Measurements from ENCODE around the gene MYRF. TPM values are rescaled to one million over a fixed set of nuclear protein-coding genes. Genes with fewer than 3 reads are reported as not detected.

Gene MYRF
- total RNA-seq, 3 donors from 2014 or later: 7.8 to 15.6 (median 10.2) TPM

DNA sequence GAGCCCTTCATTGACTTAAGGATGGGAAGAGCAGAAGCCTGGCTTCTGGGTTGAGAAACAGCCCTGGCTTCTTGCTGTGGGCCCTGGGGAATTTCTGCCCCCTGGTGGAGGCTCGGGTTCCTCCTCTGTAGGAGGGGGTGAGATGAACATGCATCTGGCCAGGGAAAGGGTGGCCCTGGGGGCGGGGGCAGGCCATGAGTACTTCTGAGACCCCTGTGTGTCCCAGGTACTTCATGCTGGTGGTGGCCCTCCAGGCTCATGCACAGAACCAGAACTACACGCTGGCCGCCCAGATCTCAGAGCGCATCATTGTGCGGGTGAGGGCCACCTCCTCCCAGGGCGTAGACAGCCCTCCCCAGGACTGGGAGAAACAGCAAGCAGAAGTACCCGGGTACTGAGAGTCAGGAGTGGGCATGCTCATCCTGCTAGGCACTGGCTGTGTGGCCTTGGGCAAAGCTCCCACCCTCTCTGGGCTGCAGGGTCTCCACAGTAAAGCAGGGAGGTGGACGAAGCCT lies 24.2 kb downstream of the MYRF start:
- DNase-seq (peak; percentile 64 to 83 (median 77)), ATAC-seq (peak; percentile 67)
- Histone ChIP-seq H3K4me1 (ENCODE audit: low read depth) (no peaks in the 10 kb centered on the region), H3K4me3 (no peak overlapping the region), H3K9me3 (no peaks in the 10 kb centered on the region), H3K36me3 (ENCODE audit: low read depth) (no peaks in the 10 kb centered on the region)
- intact Hi-C loops (cut with DNase I, micrococcal nuclease): no loop called here
- TF ChIP-seq, protein P1, sequence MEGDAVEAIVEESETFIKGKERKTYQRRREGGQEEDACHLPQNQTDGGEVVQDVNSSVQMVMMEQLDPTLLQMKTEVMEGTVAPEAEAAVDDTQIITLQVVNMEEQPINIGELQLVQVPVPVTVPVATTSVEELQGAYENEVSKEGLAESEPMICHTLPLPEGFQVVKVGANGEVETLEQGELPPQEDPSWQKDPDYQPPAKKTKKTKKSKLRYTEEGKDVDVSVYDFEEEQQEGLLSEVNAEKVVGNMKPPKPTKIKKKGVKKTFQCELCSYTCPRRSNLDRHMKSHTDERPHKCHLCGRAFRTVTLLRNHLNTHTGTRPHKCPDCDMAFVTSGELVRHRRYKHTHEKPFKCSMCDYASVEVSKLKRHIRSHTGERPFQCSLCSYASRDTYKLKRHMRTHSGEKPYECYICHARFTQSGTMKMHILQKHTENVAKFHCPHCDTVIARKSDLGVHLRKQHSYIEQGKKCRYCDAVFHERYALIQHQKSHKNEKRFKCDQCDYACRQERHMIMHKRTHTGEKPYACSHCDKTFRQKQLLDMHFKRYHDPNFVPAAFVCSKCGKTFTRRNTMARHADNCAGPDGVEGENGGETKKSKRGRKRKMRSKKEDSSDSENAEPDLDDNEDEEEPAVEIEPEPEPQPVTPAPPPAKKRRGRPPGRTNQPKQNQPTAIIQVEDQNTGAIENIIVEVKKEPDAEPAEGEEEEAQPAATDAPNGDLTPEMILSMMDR (IDR thresholded peaks at IDR 0.05): peak; percentile 62

DNA sequence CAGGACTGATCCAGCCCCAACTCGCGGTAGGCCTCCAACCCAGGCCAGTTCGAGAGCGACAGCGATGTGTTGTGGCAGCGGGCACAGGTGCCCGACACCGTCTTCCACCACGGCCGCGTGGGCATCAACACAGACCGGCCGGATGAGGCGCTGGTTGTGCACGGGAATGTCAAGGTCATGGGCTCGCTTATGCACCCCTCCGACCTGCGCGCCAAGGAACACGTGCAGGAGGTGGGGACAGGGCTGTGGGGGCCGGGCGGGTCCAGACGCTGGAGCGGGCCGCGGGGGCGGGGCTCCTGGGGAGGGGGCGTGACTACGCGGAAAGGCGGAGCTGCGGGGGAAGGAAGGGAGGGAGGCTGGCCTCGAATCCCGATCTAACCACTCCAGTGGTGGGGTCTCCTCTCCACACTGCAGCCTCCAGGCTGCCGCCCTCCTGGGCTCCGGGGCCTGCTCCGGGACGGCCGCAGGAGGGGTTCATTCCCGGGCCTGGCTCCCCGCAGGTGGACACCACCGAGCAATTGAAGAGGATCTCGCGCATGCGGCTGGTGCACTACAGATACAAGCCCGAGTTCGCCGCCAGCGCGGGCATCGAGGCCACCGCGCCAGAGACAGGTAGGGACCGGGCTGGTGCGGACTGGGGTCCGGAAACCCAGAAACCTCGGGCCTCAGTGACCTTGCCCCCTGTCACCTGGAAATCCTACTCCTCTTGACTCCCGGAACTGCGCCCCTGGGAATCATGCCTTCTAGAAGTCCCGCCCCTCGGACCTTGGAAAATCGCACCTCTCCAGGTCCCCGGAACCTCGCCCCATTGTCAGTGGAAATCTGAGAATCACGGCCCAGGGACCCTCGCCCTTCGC lies 25.0 kb downstream of the MYRF start:
- Histone ChIP-seq H3K36me3 (ENCODE audit: low read depth) (no peaks in the 10 kb centered on the region), H3K9me3 (no peaks in the 10 kb centered on the region), H3K4me3 (no peak overlapping the region), H3K4me1 (ENCODE audit: low read depth) (no peaks in the 10 kb centered on the region)
- TF ChIP-seq, protein P1 (IDR thresholded peaks at IDR 0.05): no peak
- intact Hi-C loops (cut with DNase I, micrococcal nuclease): no loop called here
- peak; percentile 22 for ATAC-seq
- peak; percentile 44 to 65 (median 65) for DNase-seq

DNA sequence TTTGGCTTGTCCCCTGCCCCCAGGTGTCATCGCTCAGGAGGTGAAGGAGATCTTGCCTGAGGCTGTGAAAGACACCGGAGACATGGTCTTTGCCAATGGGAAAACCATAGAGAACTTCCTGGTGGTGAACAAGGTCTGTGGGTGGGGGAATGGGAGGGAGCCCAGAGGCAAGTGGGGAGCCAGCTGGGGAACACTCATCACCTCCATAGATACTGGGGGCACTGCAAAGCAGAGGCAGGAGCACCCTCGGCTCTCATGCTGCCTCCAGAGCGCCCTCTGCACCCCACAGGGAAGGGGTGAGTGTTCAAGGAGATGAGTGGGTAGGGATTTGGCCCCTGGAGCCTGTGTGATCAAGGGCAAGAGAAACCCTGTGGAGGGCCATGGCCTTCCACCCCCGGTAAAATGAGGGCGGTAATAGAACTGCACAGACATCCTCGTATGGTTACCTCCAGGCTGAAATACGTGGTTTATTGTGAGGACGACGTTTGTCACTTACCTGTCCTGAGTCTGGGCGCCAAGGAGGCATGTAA lies 26.0 kb downstream of the MYRF start:
- Histone ChIP-seq H3K9me3 (no peaks in the 10 kb centered on the region), H3K4me3 (no peak overlapping the region), H3K4me1 (ENCODE audit: low read depth) (no peaks in the 10 kb centered on the region), H3K36me3 (ENCODE audit: low read depth) (no peaks in the 10 kb centered on the region)
- TF ChIP-seq, protein P1 (IDR thresholded peaks at IDR 0.05): no peak
- DNase-seq (peak in 1 of 3 donors; percentile 19), ATAC-seq (no peak)
- intact Hi-C loops (cut with DNase I, micrococcal nuclease): no loop called here

DNA sequence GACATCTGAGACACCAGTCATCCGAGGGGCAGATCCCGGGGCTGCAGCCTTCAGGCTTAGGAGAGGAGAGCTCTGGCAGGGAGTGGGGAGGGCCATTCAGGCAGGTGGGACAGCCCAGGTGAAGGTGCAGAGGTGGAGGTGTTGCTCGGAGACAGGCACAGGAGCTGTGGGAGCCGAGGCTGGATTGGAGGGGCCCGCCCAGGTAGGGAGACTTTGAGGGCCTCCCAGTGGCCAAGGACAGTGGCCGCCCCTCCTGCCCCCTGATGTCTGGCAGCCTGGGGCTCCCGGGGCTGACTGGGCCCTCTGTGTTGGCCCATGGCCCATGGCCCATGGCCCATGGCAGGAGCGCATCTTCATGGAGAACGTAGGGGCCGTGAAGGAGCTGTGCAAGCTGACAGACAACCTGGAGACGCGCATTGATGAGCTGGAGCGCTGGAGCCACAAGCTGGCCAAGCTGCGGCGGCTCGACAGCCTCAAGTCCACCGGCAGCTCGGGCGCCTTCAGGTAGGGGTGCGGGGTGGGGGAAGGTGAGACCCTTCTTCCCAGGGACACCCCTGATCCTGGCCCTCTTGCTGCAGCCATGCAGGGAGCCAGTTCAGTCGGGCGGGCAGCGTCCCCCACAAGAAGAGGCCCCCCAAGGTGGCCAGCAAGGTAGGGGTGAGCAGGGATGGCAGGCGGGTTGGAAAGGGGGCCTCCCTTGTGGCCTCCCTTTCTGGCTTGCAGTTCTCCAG lies 26.6 kb downstream of the MYRF start:
- intact Hi-C loops (cut with DNase I, micrococcal nuclease): no loop called here
- Histone ChIP-seq H3K9me3 (no peaks in the 10 kb centered on the region), H3K4me3 (no peak overlapping the region), H3K4me1 (ENCODE audit: low read depth) (no peaks in the 10 kb centered on the region), H3K36me3 (ENCODE audit: low read depth) (no peaks in the 10 kb centered on the region)
- TF ChIP-seq, protein P1 (IDR thresholded peaks at IDR 0.05): no peak
- no peak for ATAC-seq
- peak in 1 of 3 donors; percentile 45 for DNase-seq

DNA sequence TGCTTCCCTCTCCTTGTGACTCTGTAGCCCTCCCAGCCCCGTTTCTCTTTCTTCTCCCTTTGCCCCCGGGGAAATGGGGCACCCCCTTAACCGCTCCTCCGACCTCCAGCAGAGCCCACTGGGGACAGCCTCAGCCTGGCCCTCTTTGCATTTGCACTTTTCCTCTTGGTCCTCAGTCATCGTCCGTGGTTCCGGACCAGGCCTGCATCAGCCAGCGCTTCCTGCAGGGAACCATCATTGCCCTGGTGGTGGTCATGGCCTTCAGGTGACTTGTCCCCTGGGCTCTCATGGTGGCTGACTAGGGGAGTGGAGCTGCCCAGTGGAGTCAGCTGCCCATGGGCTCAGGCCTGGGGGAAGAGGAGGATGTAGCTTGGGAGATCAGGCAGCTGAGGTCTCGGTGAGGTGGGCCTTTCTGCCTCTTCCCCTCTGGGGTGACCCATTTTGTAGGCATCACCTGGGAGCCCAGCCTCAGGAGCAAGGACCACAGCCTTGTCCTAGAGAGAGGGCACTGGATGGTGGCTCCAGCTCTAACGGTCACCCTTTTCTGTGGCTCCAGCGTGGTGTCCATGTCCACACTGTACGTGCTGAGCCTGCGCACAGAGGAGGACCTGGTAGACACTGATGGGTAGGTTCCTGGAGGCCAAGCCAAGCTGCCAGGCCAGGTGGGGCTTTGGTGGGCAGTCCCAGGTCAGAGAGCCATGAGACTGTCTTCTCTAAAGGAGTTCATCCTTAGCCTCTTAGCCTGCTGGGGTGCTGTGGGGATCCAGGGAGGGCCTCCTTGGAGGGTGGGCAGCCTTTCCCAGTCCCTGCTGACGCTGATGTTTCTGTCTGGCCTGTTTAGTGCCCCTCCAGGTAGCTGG lies 27.5 kb downstream of the MYRF start:
- peak in 1 of 3 donors; percentile 32 for DNase-seq
- no peak overlapping the region for H3K4me3 ChIP-seq
- H3K4me1 ChIP-seq (ENCODE audit: low read depth): no peaks in the 10 kb centered on the region
- TF ChIP-seq, protein P1 (IDR thresholded peaks at IDR 0.05): no peak
- ATAC-seq: no peak
- no peaks in the 10 kb centered on the region for H3K36me3 ChIP-seq (ENCODE audit: low read depth)
- intact Hi-C loops (cut with DNase I, micrococcal nuclease): no loop called here
- H3K9me3 ChIP-seq: no peaks in the 10 kb centered on the region

All from mucosa of descending colon (tissue), 3 donors.